ENCODE data around the gene RAB5B. TPM values are rescaled to one million over a fixed set of nuclear protein-coding genes. Genes with fewer than 3 reads are reported as not detected.
A peak's percentile ranks its signal among the peaks of the same experiment; 100 is the strongest.
"Not testable (repeated sequence)": the region's sequence is repeated elsewhere in the genome, so short reads cannot be mapped to it uniquely, and the experiment has no call there.

RAB5B gene
- polyA plus RNA-seq, 1 donor from 2014 or later = 54.7 TPM

DNA sequence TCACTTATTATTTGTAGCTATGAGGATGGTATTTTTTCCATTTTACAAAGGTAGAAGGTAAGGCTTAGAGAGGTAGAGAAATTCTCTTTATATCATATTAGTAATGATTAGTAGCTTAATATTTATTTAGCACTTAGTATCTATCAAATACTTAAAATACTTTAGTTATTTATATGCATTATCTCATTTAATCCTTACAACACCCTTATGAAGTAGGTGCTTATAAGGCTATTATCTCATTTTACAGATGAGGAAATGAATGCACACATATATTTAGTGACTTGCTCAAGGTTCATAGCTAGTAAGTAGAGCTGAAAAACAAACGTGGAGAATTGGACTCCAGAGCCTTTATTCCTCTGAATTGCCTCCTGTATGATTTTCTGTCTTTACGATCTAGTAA lies 11.0 kb downstream of the RAB5B start:
- H3K9me3 Mint-ChIP-seq = no peaks in the 10 kb centered on the region
- no peak overlapping the region for H3K27ac Mint-ChIP-seq
- no peaks in the 10 kb centered on the region for H3K27me3 Mint-ChIP-seq
- no peak overlapping the region for H3K4me3 Mint-ChIP-seq
- peaks cover 1% of the 10 kb centered on the region for H3K36me3 Mint-ChIP-seq
- H3K4me1 Mint-ChIP-seq = peaks cover 13 to 18% (median 18%) of the 10 kb centered on the region in 3 donors

DNA sequence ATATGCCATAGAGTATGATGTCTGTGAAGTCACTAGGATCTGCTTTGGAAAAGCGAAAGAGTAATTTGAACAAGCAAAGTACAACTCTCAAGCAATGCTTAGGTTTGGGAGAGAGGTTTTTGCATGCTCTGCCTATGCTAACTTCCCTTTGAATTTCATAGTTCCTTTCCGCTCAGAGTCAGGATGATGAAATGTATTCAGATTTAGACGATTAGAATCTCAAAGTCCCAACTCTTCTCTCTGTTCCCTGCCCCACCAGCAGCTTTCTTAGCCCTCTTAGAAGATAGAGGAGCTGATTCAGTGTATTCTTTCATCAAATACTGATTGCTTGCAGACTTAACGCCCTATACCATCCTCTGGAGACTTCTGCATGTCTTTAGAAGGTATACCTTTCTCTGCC lies 11.5 kb downstream of the RAB5B start:
- Mint-ChIP-seq H3K4me1 (peaks cover 13 to 18% (median 18%) of the 10 kb centered on the region in 3 donors), H3K4me3 (peak overlapping the region in 1 of 4 donors; percentile 12), H3K9me3 (no peaks in the 10 kb centered on the region), H3K36me3 (peaks cover 1% of the 10 kb centered on the region), H3K27me3 (no peaks in the 10 kb centered on the region), H3K27ac (no peak overlapping the region)

DNA sequence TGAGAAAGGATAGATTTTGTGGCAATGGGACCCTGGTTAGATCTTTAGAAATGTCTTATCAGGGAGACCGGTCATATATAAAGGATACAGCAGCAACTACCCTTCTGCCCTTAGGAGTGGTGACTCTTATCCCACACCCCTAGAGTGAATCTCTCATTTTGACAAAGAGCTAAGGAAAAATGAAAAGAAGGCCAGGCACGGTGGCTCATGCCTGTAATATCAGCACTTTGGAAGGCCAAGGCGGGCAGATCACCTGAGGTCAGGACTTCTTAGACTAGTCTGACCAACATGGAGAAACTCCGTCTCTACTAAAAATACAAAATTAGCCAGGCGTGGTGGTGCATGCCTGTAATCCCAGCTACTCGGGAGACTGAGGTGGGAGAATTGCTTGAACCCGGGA lies 12.1 kb downstream of the RAB5B start:
- not testable (repeated sequence) for H3K9me3 Mint-ChIP-seq, H3K36me3 Mint-ChIP-seq, H3K27ac Mint-ChIP-seq, H3K4me3 Mint-ChIP-seq, H3K27me3 Mint-ChIP-seq
- H3K4me1 Mint-ChIP-seq = peaks cover 13 to 18% (median 15%) of the 10 kb centered on the region in 3 donors

DNA sequence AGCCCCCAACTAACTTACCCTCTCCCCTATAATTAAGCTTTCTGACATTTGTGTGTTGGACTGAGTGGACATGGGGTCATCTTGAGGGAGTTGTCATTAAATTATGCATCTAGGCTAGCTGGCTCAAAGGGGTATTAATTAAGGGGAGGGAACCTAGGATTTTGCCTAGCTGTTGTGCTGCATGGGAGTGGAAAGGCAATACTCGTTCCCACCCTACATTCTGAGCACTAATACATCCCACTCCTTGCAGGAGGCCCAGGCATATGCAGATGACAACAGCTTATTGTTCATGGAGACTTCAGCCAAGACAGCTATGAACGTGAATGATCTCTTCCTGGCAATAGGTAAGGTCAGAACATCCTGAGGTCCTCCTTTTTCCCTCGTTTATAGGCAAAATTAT lies 17.2 kb downstream of the RAB5B start:
- Mint-ChIP-seq H3K4me1 (peaks cover 2 to 3% (median 2%) of the 10 kb centered on the region in 3 donors), H3K27me3 (no peaks in the 10 kb centered on the region), H3K36me3 (no peaks in the 10 kb centered on the region), H3K4me3 (no peak overlapping the region), H3K27ac (no peak overlapping the region), H3K9me3 (no peaks in the 10 kb centered on the region)

DNA sequence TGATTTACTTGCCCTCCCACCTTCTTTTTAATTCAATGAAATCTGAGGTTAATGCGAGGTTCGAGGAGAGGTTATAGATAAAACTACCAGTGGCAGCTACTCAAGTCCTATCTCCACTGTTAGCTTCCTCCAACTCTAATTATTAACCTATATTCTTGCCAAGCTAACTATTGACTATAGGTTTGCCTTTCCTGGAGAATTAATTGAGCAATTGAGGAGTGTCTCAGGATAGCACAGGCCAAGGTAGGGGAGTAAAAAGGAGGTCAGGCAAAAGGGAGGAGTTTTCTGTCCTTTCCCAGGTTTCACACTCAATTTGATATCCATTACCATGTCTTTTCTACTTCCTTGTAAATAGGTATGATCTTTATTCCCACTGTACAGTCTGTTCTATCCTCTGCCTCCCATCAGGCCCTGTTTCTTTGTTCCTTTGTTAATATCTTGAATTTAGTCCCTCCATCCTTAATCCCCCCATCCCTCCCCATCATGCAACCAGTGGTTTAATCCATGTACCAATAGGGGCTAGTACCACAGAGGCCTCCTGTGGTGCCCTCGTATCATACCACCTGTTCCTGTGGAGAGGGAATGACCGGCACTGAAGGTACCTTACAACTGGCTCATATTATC lies 19.5 kb downstream of the RAB5B start:
- Mint-ChIP-seq H3K4me1 (peaks cover 6 to 12% (median 7%) of the 10 kb centered on the region in 3 donors), H3K36me3 (no peaks in the 10 kb centered on the region), H3K27ac (no peak overlapping the region), H3K4me3 (no peak overlapping the region), H3K27me3 (peaks cover 9% of the 10 kb centered on the region), H3K9me3 (no peaks in the 10 kb centered on the region)

DNA sequence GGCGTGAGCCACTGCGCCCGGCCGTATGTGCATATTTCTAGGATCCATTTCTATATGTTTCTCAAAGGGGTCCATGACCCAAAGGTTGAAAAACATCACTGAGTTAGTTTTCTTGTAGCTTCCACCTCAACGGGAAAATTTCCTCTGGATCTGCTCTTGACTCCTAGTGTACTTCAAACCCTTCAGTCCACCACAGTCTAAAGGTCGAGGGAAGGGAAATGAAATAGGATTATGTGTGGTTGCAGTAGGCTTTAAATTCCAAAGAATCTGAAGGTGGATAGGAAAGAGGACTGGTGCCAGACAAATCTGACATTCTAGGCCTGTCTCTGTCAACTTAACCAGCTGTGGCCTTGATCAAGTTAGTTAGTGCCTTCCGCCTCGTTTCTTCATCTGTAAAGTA lies 21.5 kb downstream of the RAB5B start:
- Mint-ChIP-seq H3K27ac (peak overlapping the region in 1 of 3 donors; percentile 59), H3K4me1 (peaks cover 6 to 12% (median 7%) of the 10 kb centered on the region in 3 donors), H3K36me3 (no peaks in the 10 kb centered on the region), H3K27me3 (peaks cover 9% of the 10 kb centered on the region), H3K4me3 (no peak overlapping the region), H3K9me3 (no peaks in the 10 kb centered on the region)

DNA sequence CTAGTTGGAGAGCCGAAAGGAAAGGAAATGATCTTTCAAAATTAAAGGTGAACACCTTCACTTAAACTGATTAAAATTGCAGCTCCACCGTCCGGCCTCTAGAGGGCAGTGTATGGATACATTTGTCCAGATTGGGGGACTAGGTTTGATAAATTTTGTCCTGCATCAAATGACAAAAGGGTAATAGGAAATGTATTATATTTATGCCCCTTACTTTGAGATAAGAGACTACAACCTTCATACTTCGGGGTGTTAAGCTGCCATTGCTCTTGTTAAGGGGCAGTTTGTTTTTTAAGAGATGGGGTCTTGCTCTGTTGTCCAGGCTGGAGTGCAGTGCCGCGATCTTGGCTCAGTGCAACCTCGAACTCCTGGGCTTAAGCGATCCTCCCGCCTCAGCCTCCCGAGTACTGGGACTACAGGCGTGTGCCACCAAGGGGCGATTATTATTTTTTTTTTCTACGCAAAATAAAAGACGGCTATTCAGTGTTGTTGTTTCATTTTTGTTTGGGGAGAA lies 22.4 kb downstream of the RAB5B start:
- Mint-ChIP-seq H3K4me1 (peaks cover 6 to 12% (median 7%) of the 10 kb centered on the region in 3 donors), H3K27ac (peak overlapping the region in 1 of 3 donors; percentile 67), H3K36me3 (no peaks in the 10 kb centered on the region), H3K4me3 (peak overlapping the region; percentile 37 to 92 (median 80)), H3K9me3 (no peaks in the 10 kb centered on the region), H3K27me3 (peaks cover 9% of the 10 kb centered on the region)

DNA sequence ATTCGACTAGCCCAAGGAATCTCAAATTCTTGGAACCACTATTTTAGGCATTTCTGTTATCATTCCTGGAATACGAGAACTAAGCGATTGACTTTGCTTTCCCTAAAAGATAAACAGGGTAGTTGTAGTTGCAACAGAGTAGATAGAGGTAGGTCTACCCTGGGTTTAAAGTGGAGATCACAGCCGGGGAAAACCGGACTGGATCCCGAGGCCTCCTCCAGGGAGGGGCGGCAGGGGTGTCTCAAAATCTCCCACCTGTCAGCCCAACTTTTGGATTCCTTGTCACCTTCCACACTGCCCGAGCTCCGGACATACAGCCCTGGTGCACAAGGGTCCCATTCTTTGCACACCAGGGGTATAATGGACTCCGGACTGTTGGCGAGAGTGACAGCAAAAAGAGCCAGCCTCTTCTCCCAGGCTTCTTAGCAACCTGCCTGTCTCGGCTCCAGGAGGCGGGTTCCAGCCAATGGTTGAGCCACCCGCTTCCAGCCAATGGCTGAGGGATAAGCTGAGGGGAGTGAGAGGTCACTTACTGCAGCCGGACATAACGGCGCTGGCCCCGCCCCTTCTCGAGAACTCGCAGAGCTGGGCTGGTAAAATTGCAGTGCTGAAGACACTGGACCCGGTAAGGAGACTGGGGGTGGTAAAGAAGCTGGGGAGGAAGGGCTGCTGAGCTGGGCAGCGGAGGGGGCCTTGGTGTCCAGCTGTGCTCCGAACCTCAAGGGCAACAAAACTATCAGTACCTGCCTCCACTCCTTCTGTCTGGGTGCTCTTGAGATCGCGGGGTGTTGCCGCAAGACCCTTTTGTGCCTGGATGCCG lies 23.0 kb downstream of the RAB5B start, which contains the start of gene SUOX:
Gene SUOX, plus strand, starts transcription at position 562 of the 820 bp plus-strand sequence. CDS start 4,946 bp downstream, outside the sequence.
- Mint-ChIP-seq H3K27me3 (peaks cover 9% of the 10 kb centered on the region), H3K27ac (peak within 1 kb of the TSS in 2 of 3 donors; percentile 22 to 67), H3K4me1 (peaks cover 6 to 12% (median 7%) of the 10 kb centered on the region in 3 donors)

DNA sequence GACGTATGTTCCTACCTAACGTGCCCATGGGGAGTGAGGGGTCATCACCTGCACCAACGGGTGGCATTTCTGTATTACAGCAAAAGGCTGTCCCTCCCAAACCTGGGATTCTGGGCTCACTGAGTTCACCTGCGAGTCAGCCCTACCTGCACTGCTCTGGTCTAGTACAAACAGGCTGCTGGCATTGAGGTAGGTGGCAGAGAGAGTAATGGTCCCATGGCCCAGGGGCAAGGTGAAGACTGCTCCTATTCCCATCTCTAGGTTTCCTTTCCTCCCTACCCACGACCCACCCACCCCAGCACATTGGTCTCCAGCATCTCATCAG lies 23.6 kb downstream of the RAB5B start:
- Mint-ChIP-seq H3K9me3 (no peaks in the 10 kb centered on the region), H3K27ac (peak overlapping the region in 1 of 3 donors; percentile 22), H3K36me3 (no peaks in the 10 kb centered on the region), H3K4me3 (peak overlapping the region; percentile 10 to 92 (median 82)), H3K4me1 (peaks cover 6 to 12% (median 7%) of the 10 kb centered on the region in 3 donors), H3K27me3 (peaks cover 9% of the 10 kb centered on the region)

More for the DNA sequence above, 23.0 kb downstream of the RAB5B start, which contains the start of gene SUOX:
- no peaks in the 10 kb centered on the region for H3K9me3 Mint-ChIP-seq
- no peaks in the 10 kb centered on the region for H3K36me3 Mint-ChIP-seq
- H3K4me3 Mint-ChIP-seq = peak within 1 kb of the TSS; percentile 37 to 92 (median 82)

DNA sequence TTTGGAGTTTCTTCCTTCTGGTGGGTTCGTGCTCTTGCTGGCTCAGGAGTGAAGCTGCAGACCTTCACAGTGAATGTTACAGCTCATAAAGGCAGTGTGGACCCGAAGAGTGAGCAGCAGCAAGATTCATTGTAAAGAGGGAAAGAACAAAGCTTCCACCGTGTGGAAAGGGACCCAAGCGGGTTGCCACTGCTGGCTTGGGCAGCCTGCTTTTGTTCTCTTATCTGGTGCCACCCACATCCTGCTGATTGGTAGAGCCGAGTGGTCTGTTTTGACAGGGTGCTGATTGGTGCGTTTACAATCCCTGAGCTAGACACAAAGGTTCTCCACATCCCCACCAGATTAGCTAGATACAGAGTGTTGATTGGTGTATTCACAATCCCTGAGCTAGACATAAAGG lies 25.6 kb downstream of the RAB5B start:
- H3K27me3 Mint-ChIP-seq, H3K9me3 Mint-ChIP-seq, H3K4me3 Mint-ChIP-seq, H3K27ac Mint-ChIP-seq, H3K36me3 Mint-ChIP-seq: not testable (repeated sequence)
- peaks cover 7 to 12% (median 8%) of the 10 kb centered on the region in 3 donors for H3K4me1 Mint-ChIP-seq

DNA sequence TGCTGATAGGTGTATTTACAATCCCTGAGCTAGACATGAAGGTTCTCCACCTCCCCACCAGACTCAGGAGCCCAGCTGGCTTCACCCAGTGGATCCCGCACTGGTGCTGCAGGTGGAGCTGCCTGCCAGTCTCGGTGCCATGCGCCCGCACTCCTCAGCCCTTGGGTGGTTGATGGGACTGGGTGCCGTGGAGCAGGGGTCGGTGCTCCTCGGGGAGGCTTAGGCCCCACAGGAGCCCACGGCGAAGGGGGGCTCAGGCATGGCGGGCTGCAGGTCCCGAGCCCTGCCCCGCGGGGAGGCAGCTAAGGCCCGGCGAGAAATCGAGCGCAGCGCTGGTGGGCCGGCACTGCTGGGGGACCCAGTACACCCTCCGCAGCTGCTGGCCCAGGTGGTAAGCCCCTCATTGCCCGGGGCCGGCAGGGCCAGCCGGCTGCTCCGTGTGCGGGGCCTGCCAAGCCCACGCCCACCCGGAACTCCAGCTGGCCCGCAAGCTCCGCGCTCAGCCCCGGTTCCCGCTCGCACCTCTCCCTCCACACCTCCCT lies 26.2 kb downstream of the RAB5B start:
- not testable (repeated sequence) for H3K4me3 Mint-ChIP-seq, H3K27me3 Mint-ChIP-seq, H3K9me3 Mint-ChIP-seq, H3K27ac Mint-ChIP-seq, H3K36me3 Mint-ChIP-seq
- H3K4me1 Mint-ChIP-seq = peaks cover 7 to 12% (median 8%) of the 10 kb centered on the region in 3 donors

DNA sequence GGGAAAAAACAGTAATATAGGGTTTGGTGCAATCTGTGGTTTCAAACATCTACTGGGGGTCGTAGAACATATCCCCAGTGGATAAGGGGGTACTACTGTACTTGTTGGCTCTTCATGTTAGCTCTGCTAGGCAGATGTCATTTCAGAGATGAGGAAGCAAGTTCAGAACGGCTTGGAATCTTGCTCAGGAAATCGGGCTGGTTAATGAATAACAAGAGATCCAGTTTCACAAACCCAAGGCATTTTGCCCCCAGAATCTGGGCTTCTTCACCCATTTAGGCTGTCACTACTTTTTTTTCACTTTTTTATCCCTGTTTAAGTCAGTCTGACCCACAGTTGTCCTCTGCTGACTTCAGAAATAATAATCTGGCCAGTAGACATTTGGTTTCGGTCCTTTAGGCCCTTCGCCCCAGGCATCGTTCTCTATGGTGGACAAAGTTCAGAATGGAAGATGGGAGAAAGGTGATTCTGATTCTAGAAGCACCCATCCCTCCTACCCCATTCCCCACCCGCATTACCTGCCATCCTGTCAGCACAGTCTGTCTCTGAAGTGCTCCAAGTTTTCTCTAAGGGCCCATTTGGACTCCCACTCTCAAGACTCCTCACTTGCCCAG lies 27.7 kb downstream of the RAB5B start:
- Mint-ChIP-seq H3K4me1 (peaks cover 0 to 8% (median 4%) of the 10 kb centered on the region in 3 donors), H3K27ac (no peak overlapping the region), H3K27me3 (peaks cover 6% of the 10 kb centered on the region), H3K36me3 (no peaks in the 10 kb centered on the region), H3K9me3 (no peaks in the 10 kb centered on the region), H3K4me3 (no peak overlapping the region)

DNA sequence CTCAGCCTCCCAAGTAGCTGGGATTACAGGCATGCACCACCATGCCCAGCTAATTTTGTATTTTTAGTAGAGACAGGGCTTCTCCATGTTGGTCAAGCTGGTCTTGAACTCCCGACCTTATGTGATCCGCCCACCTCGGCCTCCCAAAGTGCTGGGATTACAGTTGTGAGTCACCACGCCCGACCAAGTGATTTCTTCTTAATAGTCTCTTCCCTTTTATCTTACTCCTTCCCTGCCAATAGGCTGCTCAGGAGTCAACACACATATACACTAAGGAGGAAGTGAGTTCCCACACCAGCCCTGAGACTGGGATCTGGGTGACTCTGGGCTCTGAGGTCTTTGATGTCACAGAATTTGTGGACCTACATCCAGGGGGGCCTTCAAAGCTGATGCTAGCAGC lies 29.5 kb downstream of the RAB5B start:
- H3K36me3 Mint-ChIP-seq, H3K9me3 Mint-ChIP-seq, H3K27me3 Mint-ChIP-seq: not testable (repeated sequence)
- H3K4me1 Mint-ChIP-seq = peaks cover 3 to 10% (median 8%) of the 10 kb centered on the region in 3 donors
- H3K27ac Mint-ChIP-seq = peak overlapping the region in 2 of 3 donors; percentile 47 to 51
- H3K4me3 Mint-ChIP-seq = peak overlapping the region in 2 of 4 donors; percentile 44 to 82

DNA sequence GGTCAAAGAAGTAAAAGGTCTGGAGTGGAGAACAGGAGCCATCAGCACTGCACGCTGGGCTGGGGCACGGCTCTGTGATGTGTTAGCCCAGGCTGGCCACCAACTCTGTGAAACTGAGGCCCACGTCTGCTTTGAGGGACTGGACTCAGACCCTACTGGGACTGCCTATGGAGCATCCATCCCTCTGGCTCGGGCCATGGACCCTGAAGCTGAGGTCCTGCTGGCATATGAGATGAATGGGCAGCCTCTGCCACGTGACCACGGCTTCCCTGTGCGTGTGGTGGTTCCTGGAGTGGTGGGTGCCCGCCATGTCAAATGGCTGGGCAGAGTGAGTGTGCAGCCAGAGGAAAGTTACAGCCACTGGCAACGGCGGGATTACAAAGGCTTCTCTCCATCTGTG lies 30.3 kb downstream of the RAB5B start:
- Mint-ChIP-seq H3K4me3 (peak overlapping the region in 1 of 4 donors; percentile 82), H3K27me3 (no peaks in the 10 kb centered on the region), H3K36me3 (no peaks in the 10 kb centered on the region), H3K4me1 (peaks cover 3 to 11% (median 10%) of the 10 kb centered on the region in 3 donors), H3K9me3 (no peaks in the 10 kb centered on the region), H3K27ac (no peak overlapping the region)
